GM19351 (cell line): ENCODE measurements around the gene TSSK6.

ENCODE experiments used
- ATAC-seq: cut with Tn5 transposase; IDR thresholded peaks from one replicate; pipeline ENCODE4 v1.9.1; 2021; ENCODE audit warnings: mild to moderate bottlenecking, moderate library complexity; ENCODE audit not compliant: unreplicated experiment

TSSK6 gene

DNA sequence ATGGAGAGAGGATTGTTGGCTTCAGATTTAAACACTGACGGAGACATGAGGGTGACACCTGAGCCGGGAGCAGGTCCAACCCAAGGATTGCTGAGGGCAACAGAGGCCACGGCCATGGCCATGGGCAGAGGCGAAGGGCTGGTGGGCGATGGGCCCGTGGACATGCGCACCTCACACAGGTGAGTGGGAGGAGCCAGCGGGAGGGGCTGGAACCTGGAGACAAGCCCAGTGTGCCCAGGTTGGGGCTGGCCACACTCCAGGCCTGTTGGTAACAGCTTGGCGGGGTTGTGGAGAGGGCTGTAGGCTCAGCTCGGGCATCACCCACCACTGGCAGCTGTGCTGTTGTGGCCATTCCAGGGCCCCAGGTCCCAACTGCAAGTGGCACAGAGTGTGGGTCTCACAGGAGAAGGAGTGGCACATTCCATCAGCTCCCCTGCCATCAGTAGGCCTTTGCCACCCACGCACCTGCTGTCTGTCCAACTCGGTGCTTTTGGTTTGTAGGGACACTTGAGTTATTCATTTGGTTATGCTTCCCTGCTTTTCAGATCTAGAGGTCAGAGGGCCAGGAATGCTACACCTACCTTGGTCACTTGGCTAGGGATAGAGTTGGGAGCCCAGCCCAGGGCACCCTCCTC lies 49.8 kb downstream of the TSSK6 start:
- no peak for ATAC-seq

DNA sequence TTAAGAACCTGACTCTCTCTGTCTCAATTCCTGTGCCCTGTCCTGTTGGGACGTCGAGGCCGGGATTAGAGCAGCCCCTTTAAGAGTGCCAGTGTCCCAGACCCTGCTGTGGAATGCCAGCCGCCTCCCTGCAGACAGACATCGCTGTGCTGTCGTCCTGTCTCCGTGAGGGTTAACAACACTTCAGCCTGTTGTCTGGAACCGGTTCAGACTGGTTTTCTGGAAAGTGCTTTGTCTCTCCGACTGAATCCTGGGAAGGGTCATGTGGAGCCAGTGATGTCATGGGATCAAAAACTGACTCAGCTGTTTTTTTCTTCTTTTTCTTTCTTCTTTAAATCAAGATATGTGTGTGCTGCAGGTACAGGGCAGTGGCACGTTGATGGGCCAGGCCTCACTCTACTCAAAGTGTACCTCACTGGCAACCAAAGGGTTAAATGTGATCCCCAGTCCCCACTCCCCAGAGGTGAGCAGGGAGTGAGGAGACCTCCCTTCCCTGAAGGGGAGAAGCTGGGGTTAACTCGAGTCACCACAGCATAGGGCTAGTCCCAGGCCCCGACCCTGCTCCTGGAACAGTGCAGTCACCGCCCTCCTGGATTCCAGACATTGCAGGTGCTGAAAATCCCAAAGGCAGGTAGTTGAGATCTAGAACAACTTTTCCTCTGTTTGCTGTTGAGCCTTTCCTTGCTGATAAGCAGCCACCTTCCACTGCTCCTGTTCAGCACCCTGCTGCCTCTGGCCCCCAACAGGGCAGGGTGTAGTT lies 50.8 kb downstream of the TSSK6 start:
- ATAC-seq, result no peak
